CD4-positive, alpha-beta T cell treated with Interleukin-21 for 1 hour (primary cell): ENCODE results near the gene CRIM1.

Source experiments
- DNase-seq: peaks from one replicate; pipeline ENCODE4 v3.0.0-alpha.2; 2020

Gene CRIM1

DNA sequence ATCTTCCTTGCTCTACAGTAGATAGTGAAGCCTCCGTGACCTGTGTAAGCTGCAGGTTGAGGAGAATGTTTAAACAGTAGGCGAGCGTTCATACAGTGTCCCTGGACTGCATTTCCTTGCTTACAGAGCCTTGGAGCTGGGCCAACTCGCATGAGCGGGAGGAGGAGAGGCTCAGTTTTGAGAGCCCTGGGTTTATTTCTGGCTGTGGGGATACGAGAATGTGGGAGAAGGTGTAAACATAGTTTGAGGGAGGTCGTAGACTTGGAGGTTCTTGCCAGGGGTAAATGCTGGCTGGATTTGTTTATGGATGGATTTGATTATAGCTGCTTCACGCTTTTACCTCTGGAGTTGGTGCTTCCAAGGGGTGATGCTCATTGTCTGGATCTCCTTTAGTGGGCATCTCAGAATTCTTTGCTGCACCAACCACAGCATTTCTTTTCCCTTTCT, 20.8 kb downstream of the CRIM1 start:
- DNase-seq = no peak

DNA sequence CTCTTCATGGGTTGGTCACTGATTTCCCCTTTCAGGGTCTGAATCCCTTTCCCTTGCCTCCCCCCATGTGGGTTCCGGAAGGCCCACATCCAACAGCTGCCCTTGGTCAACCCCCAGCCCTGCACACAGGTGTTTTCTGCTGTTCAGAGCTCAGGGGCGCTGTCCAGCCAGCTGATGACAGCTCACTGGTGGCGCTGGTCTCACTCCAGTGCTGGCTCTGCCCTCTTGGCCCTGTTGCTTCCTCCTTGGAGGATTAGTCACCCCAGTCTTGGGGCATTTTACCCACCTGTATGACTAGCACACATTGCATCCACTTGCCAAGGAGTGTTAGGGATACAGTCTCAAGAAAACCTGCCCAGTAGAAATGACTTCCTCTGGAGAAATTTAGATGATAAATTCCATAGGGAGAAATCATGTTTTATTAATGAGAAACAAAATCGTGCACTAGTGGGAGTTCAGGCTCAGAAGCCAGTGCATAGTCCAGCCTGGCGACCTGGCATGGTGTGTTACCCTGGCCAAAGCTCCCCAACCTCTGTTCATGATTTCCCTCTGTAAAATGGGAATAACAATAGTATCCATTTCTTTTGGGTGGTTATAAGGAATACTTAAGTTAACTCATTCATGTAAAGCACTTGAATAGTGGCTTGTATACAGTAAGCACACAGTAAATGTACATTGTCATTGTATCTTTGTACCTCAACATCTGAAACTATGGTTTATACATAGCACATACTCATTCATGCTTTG, 21.6 kb downstream of the CRIM1 start:
- DNase-seq = no peak

DNA sequence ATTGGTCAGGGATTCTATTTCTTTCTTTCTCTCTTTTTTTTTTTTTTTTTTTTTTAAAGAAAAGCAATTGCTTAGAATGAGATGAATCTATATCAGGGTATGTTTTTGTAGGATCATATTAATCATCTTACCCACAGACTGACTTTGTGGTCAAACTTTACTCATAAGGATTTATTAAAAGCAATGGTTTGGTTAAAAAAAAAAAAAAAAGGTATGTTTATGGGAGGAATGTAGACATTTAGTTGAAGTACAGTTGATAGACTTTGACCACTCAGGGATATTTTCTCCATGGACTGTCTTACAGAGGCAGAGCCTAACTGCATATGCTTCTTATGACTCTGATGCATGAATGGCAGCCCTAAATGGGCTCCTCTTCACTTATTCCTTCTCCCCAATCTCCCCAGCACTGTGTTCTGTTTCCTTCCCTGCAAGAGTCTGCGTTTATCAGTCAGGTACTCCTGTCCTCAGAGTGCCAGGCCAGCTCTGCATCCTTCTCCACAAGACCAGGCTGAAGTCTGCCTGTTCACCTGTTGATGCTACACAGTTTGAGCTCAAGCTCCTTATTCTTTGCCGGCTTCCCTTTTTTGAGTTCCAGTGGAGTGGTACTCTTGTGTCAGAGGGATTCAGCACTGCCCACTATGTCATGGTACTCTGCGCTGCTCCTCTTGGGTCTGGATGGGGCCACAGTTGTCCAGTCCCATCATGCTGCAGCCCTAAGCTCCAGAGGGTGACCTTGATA, 24.3 kb downstream of the CRIM1 start:
- DNase-seq = no peak

DNA sequence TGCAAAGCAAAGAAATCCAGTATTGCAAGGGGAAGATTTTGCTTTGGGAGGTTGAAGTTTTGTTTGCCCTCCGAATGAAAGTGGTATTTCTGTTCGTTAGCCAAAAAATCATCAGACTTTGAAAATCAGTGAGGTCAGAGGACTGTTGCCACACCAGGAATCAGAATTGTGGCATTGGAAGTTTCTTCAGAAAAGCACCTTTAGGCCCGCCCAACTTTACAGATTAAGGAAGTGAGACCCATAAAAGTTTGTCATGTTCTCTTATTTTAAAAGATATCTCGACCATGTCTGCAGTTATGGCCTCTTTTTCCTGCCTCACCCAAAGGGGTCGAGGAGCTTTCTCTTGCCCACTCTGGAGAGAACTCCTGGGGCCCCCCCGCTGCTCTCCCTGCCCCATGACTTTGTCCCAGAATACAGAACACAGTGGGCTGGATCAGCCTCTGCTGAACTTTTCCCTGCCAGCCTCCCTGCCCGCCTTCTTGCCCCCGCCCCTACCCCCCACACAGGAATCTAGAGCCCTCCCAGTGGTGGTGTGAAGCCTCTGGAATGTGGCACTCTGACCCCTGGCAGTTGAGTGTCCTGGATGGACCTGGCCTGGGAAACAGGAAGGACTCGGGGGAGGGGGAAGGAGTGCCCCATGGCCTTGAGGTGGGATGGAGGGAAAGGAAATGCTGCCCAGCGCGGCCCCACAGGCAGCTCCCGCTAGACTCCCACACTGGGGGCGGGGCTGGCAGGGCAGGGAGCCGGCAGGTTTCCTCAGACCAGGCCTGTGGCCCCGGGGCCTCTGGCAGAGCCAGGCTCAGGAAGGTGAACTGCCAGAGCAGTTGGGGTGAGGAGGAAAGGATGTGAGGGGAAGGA, 25.3 kb downstream of the CRIM1 start:
- no peak for DNase-seq

DNA sequence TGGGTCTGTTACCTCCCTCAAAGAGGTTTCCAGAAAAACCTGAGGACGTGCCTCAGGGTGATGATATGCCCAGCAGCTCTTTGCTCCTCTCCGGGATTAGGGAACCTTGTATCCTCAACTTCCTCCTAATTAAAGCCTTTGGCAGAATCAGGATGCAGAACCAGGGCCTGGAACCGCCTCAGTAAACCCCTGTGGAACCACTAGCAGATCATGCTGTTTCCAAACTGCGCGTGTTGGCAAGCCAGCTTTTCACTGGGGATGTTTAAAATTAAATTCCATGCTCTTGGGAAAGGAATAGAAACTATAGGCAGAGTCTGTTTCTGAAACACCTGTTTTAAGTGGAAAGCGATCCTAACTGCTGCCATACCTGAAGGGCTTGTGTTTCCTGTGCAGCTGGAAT, 26.4 kb downstream of the CRIM1 start:
- no peak for DNase-seq

DNA sequence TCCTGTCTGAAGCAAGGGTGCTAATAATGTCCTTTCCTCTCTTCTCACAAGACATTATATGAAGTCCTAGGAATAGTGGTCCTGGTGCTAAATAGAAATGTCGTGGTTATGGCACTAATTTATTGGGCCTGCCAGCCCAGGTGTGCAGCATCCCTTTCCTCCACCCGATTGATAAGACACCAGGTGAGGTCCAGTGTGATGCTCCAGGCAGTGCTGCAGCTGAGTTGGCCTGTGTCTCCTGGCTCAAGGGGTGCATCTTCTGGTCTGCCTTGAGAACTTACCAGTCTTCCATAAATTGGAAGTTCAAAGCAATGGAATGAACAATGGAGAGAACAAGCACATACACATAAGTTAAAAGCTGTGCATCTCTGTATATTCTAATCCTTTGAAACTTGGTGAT, 26.9 kb downstream of the CRIM1 start:
- no peak for DNase-seq

DNA sequence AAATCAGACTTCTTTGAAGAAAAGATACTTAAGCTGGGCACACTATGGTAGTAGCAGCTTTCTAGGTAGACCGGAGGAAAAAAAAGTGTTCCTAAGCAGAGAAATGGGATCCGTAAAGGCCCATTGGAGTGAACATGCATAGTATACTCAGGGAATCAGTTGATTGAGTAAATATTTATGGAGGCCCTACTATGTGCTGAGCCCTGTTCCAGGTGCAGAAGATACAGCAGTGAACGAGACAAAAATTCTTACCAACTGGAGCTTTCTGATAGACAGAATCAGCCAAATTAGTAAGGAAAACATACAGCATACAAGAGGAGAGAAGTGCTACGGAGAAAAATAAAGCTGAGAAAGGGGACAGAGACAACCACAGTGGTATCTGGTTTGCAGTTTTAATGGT, 28.1 kb downstream of the CRIM1 start:
- DNase-seq = no peak

DNA sequence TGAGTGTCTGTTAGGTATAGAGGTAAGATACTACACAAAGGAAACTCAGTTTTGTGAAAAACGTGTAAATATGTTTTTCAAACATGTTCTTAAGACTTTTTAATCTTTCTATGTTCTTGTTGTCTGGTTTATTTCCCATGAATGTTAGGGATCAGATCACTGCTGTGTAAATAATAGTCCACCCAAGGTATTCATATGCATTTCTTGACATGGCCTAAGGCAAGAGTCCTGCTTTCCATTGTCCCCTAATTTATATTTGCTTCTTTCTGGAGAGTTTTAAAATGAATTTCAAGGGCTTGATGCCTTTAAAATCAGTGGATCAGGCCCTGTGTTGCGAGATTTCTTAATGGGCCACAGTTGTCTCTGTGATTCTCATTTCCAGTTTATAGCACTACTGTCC, 28.9 kb downstream of the CRIM1 start:
- no peak for DNase-seq

DNA sequence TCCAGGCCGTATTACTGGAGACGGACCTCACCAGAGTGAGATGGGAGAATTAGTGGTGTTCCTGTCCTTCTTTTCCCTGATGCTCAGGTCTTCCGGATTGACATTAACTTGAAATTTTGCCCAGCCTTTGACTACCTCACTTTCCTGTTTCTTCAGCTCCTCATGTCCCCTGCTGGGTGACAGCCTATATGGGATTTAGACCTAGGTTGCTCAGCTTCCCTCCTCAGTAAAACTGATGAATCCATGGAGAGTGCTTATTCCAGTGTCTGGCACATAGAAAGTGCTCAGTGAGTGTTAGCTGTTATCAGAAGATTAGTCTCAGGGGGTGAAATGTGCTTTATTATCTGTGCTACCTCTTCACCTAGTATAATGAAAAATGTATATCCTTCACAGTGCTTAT, 30.0 kb downstream of the CRIM1 start:
- no peak for DNase-seq

DNA sequence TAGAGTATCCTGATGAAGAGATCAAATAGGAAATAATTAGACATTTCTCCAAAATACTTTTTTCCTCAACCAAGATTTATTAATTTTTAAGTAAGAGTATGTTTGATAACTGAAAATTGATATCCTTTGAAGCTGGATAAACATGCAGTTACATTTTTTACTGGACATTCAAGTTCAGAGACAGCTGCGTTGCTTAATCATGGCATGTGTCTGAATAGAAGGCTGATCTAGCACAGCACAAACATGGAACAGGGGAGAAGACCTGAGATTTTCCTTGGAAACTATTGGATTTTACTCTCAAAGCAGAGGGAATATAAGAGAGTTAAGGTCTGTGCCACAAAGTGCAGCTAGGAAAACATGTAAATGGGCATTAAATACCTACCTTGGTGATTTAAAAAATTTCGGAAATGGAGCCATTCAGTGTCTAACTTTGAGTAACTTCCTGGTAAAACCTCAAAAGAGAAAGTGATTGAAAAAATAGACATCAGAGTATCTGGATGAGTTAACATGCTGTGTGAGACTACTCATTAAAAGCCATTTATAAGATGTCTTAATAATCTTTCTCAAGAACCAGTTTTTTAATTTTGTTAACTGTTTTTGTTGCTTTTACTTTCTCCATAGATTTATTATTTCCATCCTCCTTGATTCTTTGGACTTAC, 31.8 kb downstream of the CRIM1 start:
- DNase-seq = no peak

DNA sequence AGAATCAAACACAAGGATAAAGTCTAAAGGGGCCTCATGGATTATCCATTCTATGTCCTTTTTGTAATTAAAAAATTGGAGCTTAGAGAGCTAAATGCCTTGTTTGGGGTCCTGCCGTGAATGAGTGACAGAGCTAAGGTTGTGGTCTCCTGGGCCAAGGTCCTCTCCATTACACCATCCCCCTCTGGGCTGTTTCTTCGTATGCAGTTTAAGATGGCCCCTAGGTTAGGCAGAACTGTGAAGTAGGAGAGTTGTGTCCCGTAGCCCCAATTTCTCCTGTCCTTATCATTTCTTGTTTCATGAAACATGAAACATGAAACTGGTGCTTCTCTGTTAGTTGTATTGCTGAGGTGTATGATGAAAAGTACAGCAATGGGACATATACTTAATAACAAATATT, 32.9 kb downstream of the CRIM1 start:
- no peak for DNase-seq

DNA sequence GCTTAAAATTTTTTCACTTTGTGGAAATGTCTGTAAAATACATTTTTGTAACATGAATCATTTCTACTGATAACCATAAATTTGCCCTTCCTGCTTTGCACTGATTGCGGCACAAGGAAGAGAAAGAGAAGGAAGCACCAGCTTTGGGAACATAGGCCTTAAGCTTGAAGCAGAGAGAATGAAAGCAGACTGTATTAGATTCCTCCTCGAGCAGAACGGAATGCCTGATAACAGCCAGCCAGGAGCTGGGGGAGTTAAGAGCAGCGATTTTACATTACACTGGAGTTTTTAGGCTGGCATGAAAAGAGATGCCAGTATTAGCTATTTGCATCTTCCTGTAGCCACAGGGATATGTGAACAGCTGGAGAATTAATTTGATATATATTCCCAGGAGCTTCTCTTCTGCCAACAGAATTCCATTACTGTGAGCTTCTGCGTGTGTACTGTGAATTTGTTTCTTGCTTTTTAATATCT, 33.5 kb downstream of the CRIM1 start:
- DNase-seq = no peak

DNA sequence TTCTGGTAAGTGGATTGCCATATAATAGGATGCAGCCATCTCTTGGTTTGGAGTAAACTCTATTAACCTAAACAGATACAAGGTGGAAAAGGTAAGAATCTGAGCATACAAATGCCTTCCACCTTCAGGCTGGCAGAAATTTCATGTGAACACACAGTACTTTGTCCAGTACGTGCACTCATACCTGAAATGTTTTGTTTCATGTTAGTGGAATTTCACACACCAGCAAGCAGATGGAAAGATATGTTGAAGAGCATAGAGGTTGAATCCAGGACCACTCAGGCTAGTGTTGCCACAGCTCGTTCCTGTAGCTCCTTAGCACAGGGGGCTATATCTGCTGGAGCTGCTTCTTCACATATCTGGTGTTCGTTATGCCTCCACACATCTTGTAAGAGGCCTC, 34.0 kb downstream of the CRIM1 start:
- no peak for DNase-seq

DNA sequence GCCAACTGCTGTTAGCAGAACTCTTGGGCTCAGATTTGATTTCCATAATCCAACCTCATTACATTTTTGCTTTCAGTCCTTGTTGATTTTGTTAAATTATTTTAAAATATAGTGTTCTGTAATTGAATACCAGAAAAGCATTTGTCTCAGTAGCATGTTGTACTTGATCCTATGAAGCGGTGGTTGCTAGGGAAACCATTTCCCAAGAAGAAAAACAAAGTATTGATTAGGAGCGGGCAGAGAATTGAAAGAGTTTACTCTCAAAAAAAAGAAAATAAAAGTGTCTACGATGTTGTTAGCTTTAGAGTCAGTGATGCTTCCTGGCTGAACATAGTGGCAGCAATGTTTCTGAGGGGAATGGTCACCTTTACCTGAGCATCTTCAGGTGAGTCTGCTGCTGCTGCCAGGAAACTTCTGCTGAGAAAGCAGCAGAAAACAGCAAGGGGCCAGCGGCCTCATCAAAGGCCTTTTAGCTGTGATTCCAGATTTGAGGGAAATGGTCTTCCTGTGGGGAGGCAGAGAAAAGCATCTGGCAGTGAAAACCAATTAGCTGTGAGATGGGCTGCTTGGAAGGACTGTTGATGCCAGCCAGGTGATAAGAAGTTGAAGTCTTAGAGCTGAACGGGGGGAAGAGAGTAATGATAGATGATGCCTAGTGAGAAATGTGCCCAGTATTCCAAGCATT, 37.1 kb downstream of the CRIM1 start:
- no peak for DNase-seq

DNA sequence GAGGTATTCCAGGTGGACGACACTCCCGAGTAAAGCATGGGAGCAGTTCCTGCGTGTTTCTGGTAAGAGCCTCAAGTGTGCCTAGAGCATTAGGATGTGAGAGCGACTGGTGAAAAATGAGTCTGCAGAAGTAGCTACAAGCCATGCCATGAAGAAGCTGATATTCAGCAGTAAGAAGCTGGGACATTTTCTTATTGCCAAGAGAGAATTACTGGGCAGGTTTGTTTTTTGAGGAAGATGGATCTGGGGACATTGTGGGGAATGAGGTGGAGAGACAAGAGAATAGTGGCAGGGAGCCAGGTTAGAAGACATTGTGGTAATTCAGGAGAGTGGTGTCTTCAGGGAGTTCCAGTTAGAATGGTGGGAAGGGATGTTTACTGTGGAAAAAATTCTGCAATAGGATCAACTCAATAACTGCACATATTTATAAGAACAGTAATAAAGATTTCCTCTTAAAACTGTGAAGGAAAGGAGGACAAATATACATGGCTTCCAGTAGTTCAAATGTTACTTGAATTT, 38.2 kb downstream of the CRIM1 start:
- no peak for DNase-seq

DNA sequence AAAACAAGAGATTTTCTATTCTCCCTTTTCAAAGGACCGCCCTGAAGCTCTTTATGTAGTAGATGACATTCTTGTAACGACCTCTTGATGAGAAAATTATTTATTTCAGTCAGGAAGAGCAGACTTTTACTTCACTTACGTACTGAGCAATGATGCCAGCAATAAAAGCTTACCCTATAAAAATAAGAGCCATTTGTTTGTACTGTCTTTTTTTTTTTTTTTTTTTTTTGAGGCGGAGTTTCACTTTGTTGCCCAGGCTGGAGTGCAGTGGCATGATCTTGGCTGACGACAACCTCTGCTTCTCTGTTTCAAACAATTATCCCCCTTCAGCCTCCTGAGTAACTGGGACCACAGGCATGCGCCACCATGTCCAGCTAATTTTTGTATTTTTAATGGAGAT, 39.2 kb downstream of the CRIM1 start:
- DNase-seq = no peak

DNA sequence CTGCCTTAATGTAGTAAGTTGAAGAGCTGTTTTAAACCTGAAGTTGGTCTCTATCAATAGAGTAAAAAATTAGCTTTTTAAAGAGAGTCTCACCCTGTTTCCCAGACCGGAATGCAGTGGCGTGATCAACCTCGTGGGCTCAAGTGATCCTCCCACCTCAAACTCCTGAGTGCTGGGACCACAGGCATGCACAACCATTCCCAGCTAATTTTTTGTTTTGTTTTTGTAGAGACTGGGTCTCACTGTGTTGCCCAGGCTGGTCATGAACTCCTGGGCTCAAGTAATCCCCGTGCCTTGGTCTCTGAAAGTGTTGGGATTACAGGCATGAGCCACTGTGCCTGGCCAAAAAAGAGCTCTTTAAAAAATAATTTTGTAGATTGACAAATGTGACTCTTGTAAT, 40.3 kb downstream of the CRIM1 start:
- DNase-seq = no peak

DNA sequence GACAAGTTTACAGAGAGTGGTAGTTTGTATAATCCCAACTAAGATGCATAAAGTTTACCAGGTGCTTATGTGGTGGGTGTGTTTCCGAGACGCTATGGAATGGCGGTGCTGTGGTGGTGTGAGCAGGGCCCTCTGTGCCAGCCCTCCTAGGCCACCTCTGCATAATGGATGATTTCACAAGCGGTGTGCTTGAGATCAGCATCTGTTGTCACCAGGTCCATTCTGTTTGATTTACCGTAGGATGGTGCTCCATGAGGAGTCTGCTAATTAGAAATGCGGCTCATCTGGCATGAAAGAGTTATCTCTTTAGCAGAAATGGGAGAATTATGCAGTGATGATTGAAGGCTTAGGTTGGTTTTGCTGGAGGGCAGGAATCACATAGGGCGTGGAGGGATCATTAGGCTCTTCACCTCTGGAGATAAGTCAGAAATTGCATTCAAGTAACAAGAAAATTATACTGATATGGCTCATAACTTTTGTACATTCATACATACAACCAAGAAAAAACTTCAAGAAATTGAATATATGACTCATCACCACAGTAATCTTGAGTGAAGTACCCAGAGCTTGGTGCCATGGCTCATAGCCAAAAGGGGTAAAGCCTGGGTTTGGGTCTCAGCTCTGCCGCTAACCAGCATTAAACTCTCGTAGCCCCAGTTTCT, 41.4 kb downstream of the CRIM1 start:
- DNase-seq = no peak

DNA sequence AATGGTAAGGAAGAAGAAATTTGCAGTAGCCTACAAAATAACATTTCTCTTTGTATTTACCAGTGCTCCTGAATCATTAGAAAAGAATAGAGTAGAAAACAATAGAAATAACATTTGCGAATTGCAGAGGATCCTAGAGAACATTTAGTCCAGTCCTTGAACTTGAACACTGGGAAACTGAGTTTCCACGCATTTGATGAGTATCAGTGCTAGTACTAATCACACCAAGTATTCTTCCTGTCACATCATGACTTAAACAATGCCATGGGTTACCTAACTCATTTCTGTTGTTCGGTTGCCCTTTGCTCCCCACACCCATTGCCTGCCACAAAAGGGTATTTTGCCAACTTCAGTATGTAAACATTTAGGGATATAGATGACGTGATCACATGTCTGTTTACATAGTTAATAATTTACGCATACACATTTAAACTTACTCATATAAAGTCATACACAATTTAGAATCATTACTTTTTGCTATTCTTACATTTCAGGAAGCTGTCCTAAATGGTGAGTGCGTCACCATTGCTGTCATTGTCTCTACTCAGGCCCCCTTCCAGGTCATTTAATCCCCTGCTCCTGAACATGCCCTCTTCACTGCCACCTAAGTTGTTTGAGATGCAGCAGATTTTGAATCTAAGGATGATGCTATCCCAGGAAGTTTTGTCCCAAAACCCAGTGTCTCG, 42.3 kb downstream of the CRIM1 start:
- DNase-seq = no peak

DNA sequence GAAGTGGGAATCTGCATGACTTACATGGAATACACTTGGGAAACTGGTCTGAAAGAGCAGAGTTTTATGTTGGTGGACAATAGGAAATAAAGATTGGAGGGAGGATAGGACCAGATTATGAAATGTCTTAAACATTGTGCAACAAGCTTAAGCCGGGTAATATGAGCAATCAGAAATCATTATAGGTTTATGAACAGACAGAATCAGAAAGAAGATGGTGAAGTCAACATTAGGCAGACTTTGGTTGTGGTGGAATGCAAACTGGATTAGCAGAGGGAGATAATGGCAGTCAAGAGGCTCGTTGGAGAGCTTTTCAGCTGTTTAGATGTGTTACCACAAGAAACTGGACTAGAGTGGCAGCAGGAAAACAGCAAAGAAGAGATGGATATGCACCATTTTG, 43.5 kb downstream of the CRIM1 start:
- no peak for DNase-seq

DNA sequence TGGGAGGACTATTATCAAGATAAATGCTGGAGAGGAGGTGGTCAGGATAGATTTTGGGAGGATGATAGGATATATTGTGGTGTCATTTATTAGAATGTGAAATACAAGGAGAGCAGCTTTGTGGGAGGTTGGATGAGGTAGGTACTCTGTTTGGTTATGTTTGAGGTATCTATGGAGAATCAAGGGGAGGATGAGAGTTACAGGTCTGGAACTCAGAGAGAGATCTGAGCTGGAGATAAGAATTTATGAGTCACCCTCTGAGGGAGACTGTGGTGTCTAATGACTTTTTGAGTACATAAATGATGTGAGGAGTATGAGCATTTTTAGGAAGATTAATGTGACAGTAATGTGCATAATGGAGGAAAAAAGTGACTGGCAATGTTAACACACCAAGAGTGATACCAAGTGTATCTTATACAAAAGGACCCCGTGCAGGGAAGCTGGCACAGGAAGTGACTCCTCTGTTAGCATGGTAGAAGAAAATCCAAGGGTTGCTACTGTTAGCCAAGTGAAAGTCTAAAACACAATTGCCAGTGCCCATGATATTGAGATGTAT, 48.2 kb downstream of the CRIM1 start:
- peak; percentile 4 for DNase-seq
